T-helper 2 cell treated with Interferon-gamma antibody and Interleukin-4, amounts not matched to agents 100 ng/mL and 5 ng/mL, for 36 hours (primary cell): ENCODE results near the gene MB. TPM values are rescaled to one million over a fixed set of nuclear protein-coding genes. Genes with fewer than 3 reads are reported as not detected.

Experiments
- intact Hi-C: fragments of 100-400 bp; cut with micrococcal nuclease; formaldehyde crosslinking; loops from one replicate; pipeline ENCODE4 v1.15.1; 2023
- total RNA-seq: library from RNA; stranded (reverse); gene quantifications from 2 replicates; pipeline ENCODE4 v1.2.3, GENCODE V29; 2022

The MB gene
- total RNA-seq, 1 donor from 2014 or later = 0.36 TPM

DNA sequence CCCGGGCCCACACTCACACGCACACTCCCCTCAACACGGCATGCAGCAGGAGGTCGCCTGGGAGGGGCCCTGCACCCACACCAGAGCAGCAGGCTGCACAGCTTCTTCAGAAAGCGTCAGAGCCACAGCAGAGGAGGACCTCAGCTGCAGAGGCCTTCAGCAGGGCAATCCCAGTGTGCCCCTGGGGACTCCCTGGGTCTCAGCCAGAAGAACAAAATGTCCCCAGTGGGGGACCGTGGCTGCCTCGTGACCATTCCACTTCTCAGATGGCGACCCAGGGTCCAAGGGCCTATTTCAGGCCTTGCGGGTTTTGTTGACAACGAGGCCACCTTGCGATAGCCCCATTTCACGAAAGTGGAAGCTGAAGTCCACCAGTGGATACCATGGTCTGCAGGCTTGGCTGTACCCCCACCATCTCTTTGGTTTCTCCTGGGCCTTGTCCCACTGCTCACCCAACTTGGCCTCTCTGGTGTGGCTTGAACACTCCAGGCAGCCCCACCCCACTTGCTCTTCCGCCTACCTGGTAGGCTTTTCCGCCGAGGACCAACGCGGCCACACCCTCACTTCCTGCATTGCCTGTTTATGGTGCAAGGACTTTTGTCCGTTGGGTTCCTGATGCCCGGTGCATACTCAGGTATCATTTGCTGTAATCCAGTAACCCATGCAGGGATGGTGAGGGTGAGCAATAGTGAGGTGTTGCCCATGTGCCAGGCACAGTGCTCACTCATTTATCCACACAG, 38.1 kb downstream of the MB start:
- intact Hi-C loops = no loop called here

DNA sequence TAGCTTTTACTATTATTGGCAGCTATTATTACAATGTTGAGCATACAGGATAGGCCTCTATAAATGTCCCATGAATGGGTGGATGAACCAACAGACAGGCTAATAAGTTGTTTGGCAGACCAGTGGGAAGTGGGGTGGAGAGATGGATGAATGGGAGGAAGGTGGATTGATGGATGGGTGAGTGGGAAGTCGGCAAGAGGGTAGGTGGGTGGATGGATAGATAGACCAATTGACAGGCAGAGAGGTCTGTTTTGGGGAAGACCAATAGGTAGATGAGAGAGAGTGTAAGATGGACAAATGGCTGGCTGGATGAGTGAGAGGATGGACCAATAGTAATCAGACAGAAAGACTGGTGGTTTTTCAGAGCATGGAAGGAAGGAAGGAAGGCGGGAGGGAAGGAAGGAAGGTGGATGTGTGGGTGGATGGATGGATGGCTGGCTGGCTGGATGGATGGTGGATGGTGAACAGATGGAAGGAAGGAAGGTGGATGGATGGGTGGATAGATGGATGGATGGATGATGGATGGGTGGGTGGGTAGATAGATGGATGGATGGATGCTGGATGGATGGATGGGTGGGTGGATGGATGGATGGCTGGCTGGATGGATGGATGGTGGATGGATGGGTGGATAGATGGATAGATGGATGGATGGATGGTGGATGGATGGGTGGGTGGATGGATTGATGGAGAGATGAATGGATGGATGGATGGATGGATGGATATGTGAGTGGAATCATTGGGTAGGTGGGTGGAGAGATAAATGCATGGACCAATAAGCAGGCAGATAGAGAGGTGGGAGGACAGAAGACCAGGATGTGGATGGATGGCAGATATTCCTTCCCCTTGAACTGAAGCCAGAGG, 39.1 kb downstream of the MB start:
- intact Hi-C loops = no loop called here

DNA sequence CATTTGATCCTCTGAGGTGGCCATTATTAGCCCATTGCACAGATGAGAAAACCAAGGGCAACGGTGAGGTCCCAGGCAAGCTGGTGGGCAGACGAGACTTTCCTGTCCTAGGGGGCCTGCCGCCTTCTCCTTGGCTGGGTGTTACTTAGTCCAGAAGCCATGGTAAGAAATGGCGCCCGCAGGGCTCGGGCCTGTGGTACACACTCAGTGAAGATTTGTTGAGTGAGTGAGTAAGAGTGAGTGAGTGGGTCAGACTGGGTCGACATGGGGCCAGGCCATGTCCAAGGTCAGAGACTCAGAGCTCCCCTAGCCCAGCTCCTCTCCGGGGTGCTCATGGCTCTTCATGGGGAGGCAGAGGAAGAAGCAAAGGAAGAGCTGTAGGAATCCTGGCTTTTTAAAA, 40.5 kb downstream of the MB start:
- intact Hi-C loops = no loop called here

DNA sequence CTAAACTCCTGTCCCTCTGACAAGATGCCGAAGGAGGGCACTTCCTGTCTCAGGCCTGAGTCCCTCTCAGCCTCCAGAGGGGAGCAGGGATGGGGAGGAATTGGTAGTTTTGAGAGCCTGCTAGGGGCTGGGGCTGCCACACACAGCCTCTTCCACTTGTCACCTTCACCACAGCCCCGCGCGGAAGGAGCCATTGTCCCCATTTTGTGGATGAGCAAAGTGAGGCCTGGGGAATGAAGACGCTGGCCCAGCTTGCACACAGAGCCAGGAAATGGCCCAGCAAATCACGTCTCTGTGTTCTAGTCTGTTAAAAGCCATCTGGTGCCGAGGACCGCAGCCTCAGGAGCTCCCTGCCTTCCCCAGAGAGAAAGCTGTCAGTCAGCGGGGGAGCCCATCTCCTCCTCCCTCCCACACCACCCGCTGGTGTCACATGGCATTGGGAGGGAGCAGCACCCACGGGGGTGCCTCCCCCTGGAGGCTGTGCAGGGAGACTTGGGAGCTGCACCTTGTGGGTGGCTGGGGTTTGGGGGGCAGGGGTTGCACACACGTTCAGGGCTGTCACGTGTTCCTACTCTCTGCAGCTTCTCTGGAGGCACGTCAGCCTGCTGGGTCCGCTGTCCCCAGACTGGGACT, 41.9 kb downstream of the MB start:
- intact Hi-C loops = no loop called here

DNA sequence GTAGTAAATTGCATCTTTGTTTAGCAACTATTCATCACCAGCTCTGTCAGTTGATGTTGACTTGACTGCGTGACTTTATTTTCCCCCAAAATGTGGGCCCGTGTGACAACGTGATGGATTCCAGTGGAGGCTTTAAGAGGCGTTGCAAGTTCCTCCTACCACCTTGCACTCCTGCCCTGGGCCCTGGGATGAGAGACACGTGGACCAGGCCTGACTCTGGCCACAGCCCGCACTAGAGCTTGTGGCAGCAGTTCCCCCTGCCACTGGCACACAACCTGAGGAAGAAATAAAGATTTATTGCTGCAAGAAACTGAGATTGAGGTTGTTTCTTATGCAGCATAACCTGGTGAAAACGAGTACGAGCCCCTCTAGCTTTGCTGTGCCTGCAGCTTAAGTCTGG, 44.6 kb downstream of the MB start:
- intact Hi-C loops = no loop called here

DNA sequence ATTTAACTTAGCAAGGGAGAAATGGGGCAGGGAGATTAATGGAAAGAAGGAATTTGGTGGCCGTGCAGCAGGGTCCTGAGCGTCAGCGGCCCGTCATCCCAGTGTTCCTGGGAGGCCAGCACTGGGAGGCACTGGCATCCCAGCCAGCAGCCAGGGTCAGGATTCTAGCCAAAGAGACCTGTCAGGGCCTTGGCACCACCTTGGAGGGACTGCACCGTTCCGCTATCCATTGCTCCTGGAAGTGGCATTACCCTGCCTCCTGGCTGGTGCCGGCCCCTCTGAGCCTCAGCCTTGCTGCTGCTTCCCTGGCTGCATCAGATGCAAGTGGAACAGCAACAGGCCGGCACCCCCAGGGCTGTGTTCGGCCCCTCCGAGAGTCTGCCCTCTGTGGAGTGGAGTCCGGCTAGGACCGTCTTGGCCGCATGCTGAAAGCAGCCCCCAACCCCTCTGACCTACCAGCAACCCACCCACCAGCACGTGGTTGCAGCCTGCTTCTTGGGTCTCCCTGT, 46.4 kb downstream of the MB start:
- intact Hi-C loops = no loop called here

DNA sequence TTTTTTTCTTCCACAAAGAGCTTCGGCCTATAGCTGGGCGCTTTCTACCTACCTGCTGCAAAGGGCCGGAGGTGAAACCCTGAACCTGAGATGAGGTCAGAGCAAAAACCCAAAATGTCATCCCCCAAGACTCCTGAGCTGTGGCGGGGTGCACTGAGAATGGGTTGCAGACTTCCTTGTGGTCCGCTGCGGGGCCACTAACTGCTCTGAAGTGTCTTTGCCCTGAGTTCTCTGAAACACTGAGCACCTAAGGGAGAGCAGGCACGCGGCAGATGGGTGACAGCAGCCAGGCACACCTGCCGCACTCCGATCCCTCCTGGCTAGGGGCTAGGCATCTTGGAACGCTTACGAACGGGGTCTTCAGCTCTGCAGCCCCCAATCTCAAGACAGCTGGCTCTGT, 47.2 kb downstream of the MB start:
- intact Hi-C loops = no loop called here

DNA sequence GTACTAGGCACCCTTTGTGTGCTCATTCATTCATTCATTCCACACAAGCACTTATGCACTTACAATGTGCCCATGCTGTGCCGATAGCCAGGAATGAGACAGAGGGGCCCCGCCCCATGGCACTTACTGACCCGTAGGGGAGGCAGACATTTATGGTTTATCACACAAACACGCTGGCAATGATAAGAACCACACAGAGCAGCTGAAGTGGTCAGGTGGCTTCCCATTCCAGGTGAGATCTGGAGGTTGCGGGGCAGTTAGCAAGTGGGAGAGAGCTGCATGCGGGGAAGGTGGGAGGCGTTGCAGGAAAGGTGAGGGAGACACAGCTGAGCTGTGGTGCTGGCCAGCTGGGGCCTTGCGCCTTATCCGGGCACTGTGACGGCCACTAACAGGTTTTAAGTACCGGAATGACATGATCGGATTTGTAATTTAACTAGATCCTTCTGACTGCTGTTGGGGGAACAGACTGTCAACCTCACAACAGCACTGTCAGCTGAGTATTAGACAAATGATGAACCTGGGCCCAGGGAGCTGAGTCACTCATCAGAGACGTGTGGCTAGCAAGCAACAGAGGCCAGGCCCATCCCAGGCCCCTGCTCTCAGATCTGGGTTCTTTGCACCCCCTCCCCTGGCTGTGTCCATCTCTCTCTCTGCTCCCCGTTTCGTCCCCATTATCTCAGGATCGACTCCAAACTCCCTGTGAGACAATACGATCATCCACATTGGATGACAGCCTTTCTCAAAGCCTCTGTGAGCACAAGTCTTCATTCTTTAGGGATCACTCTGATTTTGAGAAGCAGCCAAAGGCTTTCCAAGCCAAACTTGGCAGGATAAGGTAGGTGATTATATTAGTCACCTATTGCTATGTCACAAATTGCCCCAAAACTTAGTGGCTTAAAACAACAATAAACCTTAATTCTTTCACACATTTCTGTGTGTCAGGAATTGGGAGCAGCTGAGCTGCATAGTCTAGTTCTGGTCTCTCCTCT, 48.1 kb downstream of the MB start:
- intact Hi-C loops = no loop called here

DNA sequence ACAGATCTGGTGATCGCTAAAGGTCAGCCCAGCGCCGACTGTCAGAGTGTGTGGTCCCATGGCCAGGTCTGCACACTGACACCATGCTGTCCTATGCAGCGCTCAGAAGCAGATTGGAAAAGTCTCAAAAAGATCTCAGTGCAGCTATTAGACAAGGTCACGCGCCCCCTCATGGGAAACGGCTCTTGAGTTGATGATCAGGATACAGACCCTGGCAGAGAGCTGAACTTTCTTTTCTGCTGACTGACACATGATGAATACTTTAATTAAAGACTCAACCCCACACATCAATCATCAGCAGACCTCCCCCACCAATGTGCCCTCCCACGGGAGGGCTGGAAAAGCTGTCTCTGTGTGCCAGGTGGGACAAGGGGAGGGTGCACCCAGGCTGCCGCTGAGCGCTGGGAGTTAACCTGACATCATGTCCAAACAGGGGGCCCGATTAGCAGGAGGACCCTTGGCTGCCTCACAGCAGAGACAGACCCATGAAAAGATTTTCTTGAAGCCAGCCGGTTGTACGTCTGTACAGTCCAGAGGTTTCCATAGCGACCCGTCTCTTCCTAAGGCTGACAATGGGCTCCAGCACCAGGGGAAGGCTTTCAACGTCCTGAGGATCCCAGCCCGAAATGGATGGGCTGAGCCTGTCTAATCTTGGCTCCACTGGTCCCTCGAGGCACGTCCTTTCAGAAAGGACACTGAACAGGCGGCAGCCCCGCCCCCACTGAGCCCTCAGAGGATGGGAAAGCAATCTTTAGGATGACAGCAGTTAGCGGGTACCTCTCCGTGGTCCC, 49.6 kb downstream of the MB start:
- intact Hi-C loops = no loop called here

DNA sequence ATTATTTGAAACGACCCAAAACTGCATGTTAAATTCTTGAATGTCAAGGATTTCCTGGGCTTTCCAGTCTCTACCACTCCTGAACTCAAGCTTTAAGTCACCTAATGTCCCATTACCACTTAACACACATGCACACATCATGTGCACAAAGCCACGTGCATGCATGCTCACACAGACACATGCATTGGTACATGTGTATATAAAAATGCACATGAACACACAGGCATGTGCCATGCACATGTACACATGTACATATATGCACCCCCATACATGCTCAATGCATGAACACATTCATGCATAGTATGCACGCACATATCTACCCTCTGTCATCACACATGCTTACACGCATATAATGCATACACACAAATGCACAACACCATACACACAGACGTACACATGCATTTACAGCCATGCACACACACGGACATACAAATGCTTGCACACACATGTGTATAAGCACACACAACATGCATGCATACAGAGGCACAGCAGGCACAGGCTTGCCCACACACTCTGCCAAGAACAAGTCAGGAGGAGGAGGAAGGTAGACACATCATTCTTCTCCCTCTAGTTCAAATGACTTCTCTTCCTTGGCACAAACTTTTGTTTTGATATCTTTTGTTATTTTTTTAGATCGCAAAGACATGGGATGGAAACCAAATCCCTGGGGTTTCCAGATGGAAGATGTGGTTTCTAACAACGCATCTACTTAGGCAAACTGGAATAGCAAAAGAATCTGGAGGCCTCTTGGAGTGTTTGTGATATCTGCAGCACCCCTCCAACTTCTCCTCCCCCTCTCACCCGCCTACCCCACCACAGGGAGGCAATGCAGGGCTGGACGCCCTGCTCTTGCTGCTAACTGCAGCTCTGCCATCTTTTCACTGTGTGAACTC, 51.9 kb downstream of the MB start:
- intact Hi-C loops = no loop called here

DNA sequence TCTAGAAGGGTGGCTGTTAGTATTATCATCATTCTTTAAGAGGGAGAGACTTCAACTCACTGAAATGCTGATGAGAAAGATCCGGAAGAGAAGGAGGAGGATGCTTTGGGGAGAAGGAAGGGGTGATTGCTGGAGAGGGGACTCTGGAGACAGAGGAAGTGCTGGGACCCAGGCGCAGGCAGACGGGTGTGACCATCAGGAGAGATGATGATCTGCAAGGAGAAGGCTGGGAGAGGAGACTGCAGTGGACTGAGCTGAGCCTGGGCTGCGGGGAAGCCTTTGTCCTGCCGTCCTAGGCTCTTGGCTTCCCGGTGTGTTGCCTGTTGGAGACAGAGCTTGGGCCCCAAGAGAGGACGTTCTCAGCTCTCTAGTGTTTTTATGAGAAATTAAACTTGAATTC, 53.9 kb downstream of the MB start:
- intact Hi-C loops = no loop called here

DNA sequence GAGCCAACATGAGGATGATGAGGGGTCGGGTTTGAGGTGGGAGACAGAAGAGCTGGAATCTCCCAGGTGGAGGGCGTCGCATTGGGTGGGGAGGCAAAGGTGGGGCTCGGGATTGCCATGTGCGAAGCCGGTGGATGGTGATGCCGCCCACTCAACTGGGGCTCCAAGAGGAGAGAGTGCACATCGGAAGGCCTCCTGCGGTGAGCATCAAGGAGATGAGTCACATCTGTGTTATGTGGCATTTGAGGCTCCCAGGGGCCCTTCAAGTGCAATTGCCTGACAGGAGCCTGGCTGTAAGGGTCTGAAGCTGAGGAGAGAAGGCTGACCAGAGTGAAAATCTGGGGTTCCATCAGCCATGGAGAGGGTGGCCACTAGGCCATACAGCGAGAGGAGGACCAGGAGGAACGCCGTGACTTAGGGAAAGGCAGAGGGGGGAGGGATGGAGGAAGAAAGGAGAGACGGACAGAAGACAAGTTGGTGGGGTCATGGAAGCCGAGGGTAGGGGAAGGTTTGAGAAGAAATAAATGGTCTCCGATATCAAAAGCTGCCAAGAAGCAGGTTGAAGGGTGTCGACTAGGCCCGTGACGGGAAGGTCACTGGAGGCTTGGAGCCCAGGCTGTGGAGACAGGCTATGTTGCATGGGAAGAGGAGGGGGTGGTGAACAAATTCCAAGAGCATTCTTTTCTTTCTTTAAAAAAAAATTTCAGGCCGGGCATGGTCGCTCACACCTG, 55.2 kb downstream of the MB start:
- intact Hi-C loops = no loop called here

DNA sequence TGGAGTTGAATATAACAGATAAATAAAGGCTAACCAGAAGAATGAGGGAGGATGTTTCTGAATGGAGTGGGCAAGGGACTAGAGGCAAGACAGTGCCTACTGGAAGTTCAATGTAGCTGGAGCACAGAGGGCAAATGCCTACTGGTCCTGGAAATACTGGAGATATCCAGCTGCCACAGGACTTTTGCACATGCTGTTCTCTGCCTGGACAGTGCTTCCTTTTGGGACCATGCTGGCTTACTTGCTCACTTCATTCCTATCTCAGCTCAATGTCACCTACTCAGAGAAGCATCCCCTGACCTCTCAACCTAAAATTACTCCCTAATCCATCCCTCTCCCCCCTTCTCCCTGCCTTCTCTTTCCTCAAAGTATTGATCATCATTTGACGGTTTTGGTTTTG, 56.3 kb downstream of the MB start:
- intact Hi-C loops = no loop called here

DNA sequence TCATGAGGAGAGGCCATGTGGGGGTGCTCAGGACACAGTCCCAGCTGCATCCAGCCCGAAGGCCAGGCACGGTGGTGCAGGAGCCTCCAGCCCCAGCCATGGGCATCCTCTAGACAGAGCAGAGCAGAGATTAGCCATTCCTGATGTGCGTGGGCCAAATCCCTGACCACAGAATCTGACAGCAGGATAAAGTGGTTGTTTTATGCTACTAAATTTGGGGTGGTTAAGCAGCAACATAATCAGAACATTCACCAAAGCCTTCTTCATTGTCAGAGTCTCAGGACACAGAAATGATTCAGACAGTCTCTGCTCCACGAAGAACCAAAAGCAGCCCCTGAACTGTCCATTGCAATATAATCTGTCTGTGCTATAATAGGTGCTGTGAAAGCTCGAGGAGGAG, 56.8 kb downstream of the MB start:
- intact Hi-C loops = no loop called here

DNA sequence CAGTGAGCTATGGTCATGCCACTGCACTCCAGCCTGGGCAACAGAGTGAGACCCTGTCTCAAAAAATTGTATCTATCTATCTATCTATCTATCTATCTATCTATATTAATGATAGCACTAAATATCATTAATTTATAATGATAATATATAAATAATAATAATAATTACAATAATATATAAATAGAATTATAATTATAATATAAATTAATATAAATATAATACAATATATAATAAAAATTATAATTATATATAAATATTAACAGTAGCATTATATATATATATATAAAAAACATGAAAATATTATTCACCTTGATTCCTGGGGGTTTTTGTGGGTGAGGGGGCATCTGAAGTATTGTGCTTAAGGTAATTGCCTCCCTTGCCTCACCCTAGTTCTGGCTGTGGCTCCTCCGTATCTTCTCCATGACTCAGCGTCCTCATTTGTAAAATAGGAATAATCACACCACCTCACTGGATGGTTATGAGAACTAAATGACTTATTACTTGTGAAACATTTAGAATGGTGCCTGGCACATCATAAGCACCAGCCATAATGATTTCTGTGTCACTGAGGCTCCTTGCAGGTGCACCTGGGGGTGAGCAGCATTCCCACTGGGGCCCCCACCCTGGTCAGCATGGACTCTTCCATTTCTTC, 57.6 kb downstream of the MB start:
- intact Hi-C loops = no loop called here

DNA sequence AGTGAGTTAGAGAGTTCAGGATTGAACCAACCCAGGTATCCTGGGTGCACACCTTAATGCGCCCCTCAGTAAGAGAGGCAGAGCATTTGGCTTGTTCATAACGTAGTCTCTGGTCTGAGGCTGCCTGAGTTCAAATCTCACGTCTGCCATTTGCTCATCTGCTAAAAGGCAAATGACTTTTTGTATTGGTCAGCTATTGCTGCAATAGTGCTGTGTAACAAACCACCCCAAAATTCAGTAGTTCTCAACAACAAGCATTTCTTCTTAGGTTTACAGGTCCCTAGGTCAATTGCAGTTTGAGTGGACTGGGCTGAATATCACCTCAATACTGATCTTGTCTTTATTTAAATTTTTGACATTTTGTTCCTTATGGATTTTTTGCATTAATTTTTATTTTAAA, 58.4 kb downstream of the MB start:
- intact Hi-C loops = no loop called here

DNA sequence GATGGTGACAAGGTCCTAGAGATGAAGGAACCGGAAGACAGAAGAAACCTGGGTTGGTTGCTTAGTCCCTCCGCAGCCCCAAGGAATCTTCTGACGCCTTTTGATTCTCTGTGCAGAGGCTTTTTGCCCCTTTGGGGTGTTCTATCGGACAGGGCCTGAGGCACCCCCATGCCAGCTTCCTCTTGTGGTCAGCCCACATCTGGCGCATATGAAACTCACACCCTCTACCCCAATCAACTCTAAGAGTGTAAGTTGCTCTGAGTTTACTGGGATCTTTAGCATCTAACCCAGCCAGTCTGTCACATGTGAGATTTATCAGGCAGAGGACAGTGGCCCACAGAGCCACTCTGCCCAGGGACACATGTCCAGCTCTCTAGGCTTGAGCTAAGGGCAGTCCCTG, 59.1 kb downstream of the MB start:
- intact Hi-C loops = no loop called here
